ENCODE results near the gene EZH1.

DNA sequence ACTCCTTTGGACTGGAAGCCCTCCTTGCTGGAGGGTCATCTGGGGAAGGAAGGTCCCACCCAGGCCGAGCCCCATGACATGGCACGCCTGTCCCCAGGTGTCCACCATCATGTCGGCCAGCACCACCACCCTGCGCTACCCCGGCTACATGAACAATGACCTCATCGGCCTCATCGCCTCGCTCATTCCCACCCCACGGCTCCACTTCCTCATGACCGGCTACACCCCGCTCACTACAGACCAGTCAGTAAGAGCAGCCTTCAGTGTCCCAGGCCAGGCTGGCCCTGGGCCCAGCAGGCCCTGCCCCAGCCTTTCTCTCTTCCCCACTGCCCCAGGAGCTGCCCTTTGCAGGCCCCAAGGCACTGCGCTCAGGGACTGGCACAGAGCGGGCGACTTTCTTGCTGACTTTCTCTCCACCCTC, 79.2 kb downstream of the EZH1 start:
- no peak for TF ChIP-seq CTCF (IDR thresholded peaks at IDR 0.05)
- no peak for TF ChIP-seq POLR2A (IDR thresholded peaks at IDR 0.05)
